Thyroid gland (tissue), 4 donors: Measurements from ENCODE around the gene SCN4A. TPM values are rescaled to one million over a fixed set of nuclear protein-coding genes. Genes with fewer than 3 reads are reported as not detected.
A peak's percentile ranks its signal among the peaks of the same experiment; 100 is the strongest.
"Not testable (repeated sequence)": the region's sequence is repeated elsewhere in the genome, so short reads cannot be mapped to it uniquely, and the experiment has no call there.

ENCODE experiments used
- DNase-seq, 2 donors: peaks; one replicate each; pipeline ENCODE4 v3.0.0-alpha.2; 2019
- H3K27ac ChIP-seq, 3 donors: fragments of 200-600 bp; sonication (generic); 1 replicate in 2 of 3; 2 replicates in 1 of 3; pipeline ENCODE4 v1.5.1; 2016 to 2019; ENCODE audit warnings: mild to moderate bottlenecking in 1 of 3, moderate library complexity in 1 of 3
- H3K27me3 ChIP-seq: fragments of 200-600 bp; sonication (generic); one replicate; pipeline ENCODE4 v1.5.1; 2019
- H3K36me3 ChIP-seq, 2 donors: fragments of 200-600 bp; sonication (generic); one replicate each; pipeline ENCODE4 v1.5.1; 2016 to 2019
- H3K4me1 ChIP-seq, 2 donors: fragments of 200-600 bp; sonication (generic); one replicate each; pipeline ENCODE4 v1.5.1; 2017 to 2019
- H3K4me3 ChIP-seq, 3 donors: fragments of 200-600 bp; sonication (generic); replicated peaks in 1 of 3; 1 replicate in 2 of 3; 2 replicates in 1 of 3; pipeline ENCODE4 v1.5.1; 2016; ENCODE audit warnings: mild to moderate bottlenecking in 1 of 3
- H3K9me3 ChIP-seq: fragments of 200-600 bp; sonication (generic); one replicate; pipeline ENCODE4 v1.5.1; 2017
- POLR2A ChIP-seq, 2 donors: fragments of 450-650 bp; IDR thresholded peaks; one replicate each; pipeline ENCODE4 v1.6.1; 2017; ENCODE audit warnings: antibody characterized with exemption in 2 of 2, mild to moderate bottlenecking in 2 of 2, moderate library complexity in 1 of 2
- whole genome bisulfite sequencing, 2 donors: methylation state at CpG; one replicate each; pipeline ENCODE4 v1.1.5; 2017; 5-methylcytosine and 5-hydroxymethylcytosine counted together
- intact Hi-C: fragments of 100-400 bp; cut with DNase I; formaldehyde crosslinking; loops from one replicate; pipeline ENCODE4 v1.15.1; 2023
- total RNA-seq, 4 donors: library from RNA; depleted of rRNA; stranded (reverse); fragments of >200 nt; gene quantifications; one replicate each; pipeline ENCODE4 v1.2.3, GENCODE V29; 2016
- TF ChIP-seq, protein P1 (sequence below), 6 experiments: fragments of 200-600 bp in 3 of 6; fragments of 450-650 bp in 3 of 6; sonication (generic) in 3 of 6; IDR thresholded peaks; one replicate each; pipeline ENCODE4 v1.5.1; 2016 to 2019; ENCODE audit warnings: antibody characterized with exemption in 6 of 6, mild to moderate bottlenecking in 2 of 6, inconsistent platforms in 1 of 6, moderate library complexity in 1 of 6

The SCN4A gene
- total RNA-seq, 4 donors from 2014 or later, result 2.4 to 7.1 (median 4.0) TPM

DNA sequence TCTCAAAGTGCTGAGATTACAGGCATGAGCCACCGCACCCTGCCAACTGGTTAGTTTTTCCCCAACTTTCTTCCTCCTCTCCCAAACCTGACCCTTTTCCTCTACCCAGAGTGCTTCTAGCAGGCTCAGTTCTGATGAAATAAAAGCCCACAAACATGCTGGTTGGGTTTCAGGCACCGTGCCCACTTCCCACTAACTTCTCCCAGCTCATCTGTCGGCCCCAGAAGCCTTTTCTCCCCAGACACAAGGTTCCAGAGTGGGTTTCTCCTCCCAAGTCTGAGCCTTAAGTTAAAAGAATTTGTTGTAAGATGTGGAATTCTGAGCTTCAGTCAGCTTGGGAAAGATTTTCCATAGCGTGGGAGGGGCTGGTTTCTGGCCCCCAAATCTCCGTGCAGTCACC is 11.5 kb upstream of the SCN4A start:
- intact Hi-C loops, result no loop called here

DNA sequence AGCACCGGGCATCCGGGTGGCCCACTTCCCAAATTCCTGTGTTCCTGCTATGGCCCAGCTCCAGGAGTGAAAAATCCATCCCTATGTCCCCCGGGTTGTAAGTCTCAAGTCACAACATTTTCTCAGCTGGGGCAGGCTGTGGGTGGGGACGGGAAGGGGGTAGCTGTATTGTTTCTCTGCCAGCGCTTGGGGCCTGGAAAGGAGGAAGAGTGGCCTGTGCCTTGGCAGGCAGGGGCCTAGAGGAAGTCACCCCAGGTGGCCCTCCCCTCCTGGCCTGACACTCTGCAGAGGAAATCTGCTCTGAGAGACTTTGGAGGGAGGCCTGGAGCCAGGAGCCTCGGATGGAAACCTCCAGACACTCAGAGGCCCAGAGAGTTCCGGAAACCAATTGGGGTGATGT is 10.6 kb upstream of the SCN4A start:
- intact Hi-C loops, result no loop called here

More for the DNA sequence above, 11.5 kb upstream of the SCN4A start:
- no peaks in the 10 kb centered on the region for H3K36me3 ChIP-seq
- H3K27ac ChIP-seq, result peak overlapping the region; percentile 67 to 94 (median 76)
- no peak for DNase-seq
- no peaks in the 10 kb centered on the region for H3K9me3 ChIP-seq
- peaks cover 50 to 75% of the 10 kb centered on the region in 2 donors for H3K4me1 ChIP-seq
- no peak overlapping the region for H3K4me3 ChIP-seq
- H3K27me3 ChIP-seq, result no peaks in the 10 kb centered on the region
- 66 to 70% methylated on average over 5 of the region's 5 CpGs for WGBS, 2 donors
- TF ChIP-seq POLR2A (IDR thresholded peaks at IDR 0.05), result no peak
- TF ChIP-seq, protein P1, sequence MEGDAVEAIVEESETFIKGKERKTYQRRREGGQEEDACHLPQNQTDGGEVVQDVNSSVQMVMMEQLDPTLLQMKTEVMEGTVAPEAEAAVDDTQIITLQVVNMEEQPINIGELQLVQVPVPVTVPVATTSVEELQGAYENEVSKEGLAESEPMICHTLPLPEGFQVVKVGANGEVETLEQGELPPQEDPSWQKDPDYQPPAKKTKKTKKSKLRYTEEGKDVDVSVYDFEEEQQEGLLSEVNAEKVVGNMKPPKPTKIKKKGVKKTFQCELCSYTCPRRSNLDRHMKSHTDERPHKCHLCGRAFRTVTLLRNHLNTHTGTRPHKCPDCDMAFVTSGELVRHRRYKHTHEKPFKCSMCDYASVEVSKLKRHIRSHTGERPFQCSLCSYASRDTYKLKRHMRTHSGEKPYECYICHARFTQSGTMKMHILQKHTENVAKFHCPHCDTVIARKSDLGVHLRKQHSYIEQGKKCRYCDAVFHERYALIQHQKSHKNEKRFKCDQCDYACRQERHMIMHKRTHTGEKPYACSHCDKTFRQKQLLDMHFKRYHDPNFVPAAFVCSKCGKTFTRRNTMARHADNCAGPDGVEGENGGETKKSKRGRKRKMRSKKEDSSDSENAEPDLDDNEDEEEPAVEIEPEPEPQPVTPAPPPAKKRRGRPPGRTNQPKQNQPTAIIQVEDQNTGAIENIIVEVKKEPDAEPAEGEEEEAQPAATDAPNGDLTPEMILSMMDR (IDR thresholded peaks at IDR 0.05), result no peak

GRCh38 chr17:63982641-63983040 is 9.9 kb upstream of the SCN4A start:
- whole genome bisulfite sequencing, 2 donors, result 94 to 95% methylated on average over 2 of the region's 2 CpGs
- intact Hi-C loops, H3K4me3 ChIP-seq, DNase-seq, H3K27me3 ChIP-seq, H3K9me3 ChIP-seq, H3K36me3 ChIP-seq: not testable (repeated sequence)
- Histone ChIP-seq H3K27ac (peak overlapping the region in 1 of 3 donors; percentile 94), H3K4me1 (peaks cover 34 to 73% of the 10 kb centered on the region in 2 donors)

More for the DNA sequence above, 10.6 kb upstream of the SCN4A start:
- DNase-seq, result peak; percentile 39 to 44
- Histone ChIP-seq H3K36me3 (no peaks in the 10 kb centered on the region), H3K4me3 (no peak overlapping the region), H3K27me3 (no peaks in the 10 kb centered on the region), H3K9me3 (no peaks in the 10 kb centered on the region), H3K27ac (peak overlapping the region; percentile 4 to 94 (median 76)), H3K4me1 (peaks cover 41 to 74% of the 10 kb centered on the region in 2 donors)
- TF ChIP-seq, protein P1 (IDR thresholded peaks at IDR 0.05), result no peak
- no peak for TF ChIP-seq POLR2A (IDR thresholded peaks at IDR 0.05)
- WGBS, 2 donors, result 41 to 46% methylated on average over 7 of the region's 7 CpGs

GRCh38 chr17:63978272-63979200 is 5.8 kb upstream of the SCN4A start:
- peak; percentile 68 to 70 for DNase-seq
- no peak for TF ChIP-seq POLR2A (IDR thresholded peaks at IDR 0.05)
- TF ChIP-seq, protein P1 (IDR thresholded peaks at IDR 0.05), result no peak
- Histone ChIP-seq H3K27ac (peak overlapping the region; percentile 36 to 61 (median 39)), H3K9me3 (no peaks in the 10 kb centered on the region), H3K4me1 (peaks cover 25 to 72% of the 10 kb centered on the region in 2 donors), H3K4me3 (no peak overlapping the region), H3K36me3 (no peaks in the 10 kb centered on the region), H3K27me3 (no peaks in the 10 kb centered on the region)
- WGBS, 2 donors, result 53 to 54% methylated on average over 13 of the region's 13 CpGs
- intact Hi-C loops, result no loop called here

DNA sequence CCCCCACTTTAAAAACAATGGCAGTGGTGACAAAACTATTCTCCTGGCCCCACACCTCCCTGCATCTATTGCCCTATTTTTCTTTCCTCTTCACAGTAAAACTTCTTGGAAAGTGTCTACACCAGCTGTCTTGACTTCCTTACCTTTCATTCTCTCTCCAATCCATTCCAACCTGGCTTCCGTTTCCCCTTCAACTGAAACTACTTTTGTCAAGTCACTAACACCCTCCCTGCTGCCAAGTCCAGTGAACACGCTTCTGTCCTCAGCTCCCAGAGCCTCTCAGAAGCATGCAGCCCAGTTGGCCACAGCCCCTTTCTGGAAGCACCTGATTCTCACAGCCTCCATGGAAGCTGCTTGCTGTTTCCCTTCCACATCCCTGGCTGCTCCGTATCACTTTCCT is 4.0 kb upstream of the SCN4A start:
- TF ChIP-seq POLR2A (IDR thresholded peaks at IDR 0.05), result no peak
- TF ChIP-seq, protein P1 (IDR thresholded peaks at IDR 0.05), result no peak
- intact Hi-C loops, result no loop called here
- H3K36me3 ChIP-seq, result no peaks in the 10 kb centered on the region
- H3K4me1 ChIP-seq, result peaks cover 23 to 77% of the 10 kb centered on the region in 2 donors
- no peaks in the 10 kb centered on the region for H3K27me3 ChIP-seq
- H3K9me3 ChIP-seq, result no peaks in the 10 kb centered on the region
- DNase-seq, result peak in 1 of 2 donors; percentile 49
- H3K27ac ChIP-seq, result no peak overlapping the region
- no peak overlapping the region for H3K4me3 ChIP-seq
- WGBS, 2 donors, result 69 to 87% methylated on average over 3 of the region's 3 CpGs
